IMR-90 (cell line): ENCODE results near the gene TADA2A. TPM values are rescaled to one million over a fixed set of nuclear protein-coding genes. Genes with fewer than 3 reads are reported as not detected.

Experiments
- ATAC-seq: fragments of 200-7000 bp; cut with Tn5 transposase; 2 replicates; pipeline ENCODE4 v1.9.1; 2020; ENCODE audit warnings: low read depth, mild to moderate bottlenecking, moderate library complexity
- BruUV-seq: library from RNA; stranded (reverse); fragments of 400-500 nt; replicated peaks from 2 replicates; lab custom pipeline; 2021; lab: Mats Ljungman, UMichigan
- CTCF ChIA-PET: fragments of 300-600 bp; formaldehyde crosslinking; extraction: SDS; loops from one replicate; lab custom pipeline; 2021; ENCODE audit warnings: antibody characterized with exemption; lab: Yijun Ruan, JAX
- POLR2A ChIA-PET: fragments of 300-600 bp; sonication (Branson Sonifier 250); formaldehyde crosslinking; loops from one replicate; lab custom pipeline; 2022; ENCODE audit warnings: antibody characterized with exemption; ENCODE audit not compliant: unreplicated experiment; lab: Charles Lee
- DNase-seq: peaks from one replicate; pipeline ENCODE4 v3.0.0; 2013
- H2AFZ ChIP-seq: replicated peaks from 2 replicates; pipeline ENCODE3; 2013; ENCODE audit warnings: low read length, mild to moderate bottlenecking; ENCODE audit not compliant: poor library complexity
- H2AK5ac ChIP-seq: 2 replicates; pipeline ENCODE4 v1.6.1; 2013; ENCODE audit warnings: low read depth, low read length, inconsistent platforms
- H2AK9ac ChIP-seq: replicated peaks from 2 replicates; pipeline ENCODE3; 2013; ENCODE audit warnings: mild to moderate bottlenecking, low read depth, low read length, moderate library complexity; ENCODE audit not compliant: poor library complexity
- H2BK120ac ChIP-seq: 2 replicates; pipeline ENCODE4 v1.6.1; 2013; ENCODE audit warnings: low read depth, low read length, inconsistent platforms
- H2BK15ac ChIP-seq: 3 replicates; pipeline ENCODE4 v1.6.1; 2013; ENCODE audit warnings: low read depth, low read length, inconsistent platforms
- H2BK20ac ChIP-seq: 2 replicates; pipeline ENCODE4 v1.6.1; 2013; ENCODE audit warnings: low read depth, mild to moderate bottlenecking, inconsistent platforms, low read length, moderate library complexity
- H2BK5ac ChIP-seq: 2 replicates; pipeline ENCODE4 v1.6.1; 2013; ENCODE audit warnings: mild to moderate bottlenecking, low read depth, low read length, inconsistent platforms; ENCODE audit not compliant: poor library complexity, severe bottlenecking
- H3K14ac ChIP-seq: replicated peaks from 2 replicates; pipeline ENCODE4 v1.6.1; 2013; ENCODE audit warnings: low read depth, low read length, inconsistent platforms
- H3K18ac ChIP-seq: 2 replicates; pipeline ENCODE4 v1.6.1; 2013; ENCODE audit warnings: low read depth, low read length, control low read depth
- H3K23ac ChIP-seq: 2 replicates; pipeline ENCODE4 v1.6.1; 2013; ENCODE audit warnings: low read depth, low read length, inconsistent platforms
- H3K27ac ChIP-seq: 2 replicates; pipeline ENCODE4 v1.5.1; 2013; ENCODE audit warnings: mild to moderate bottlenecking, control low read depth, low read length; ENCODE audit not compliant: insufficient read depth
- H3K27me3 ChIP-seq: 2 replicates; pipeline ENCODE4 v1.6.1; 2013; ENCODE audit warnings: low read length; ENCODE audit not compliant: control insufficient read depth, insufficient read depth
- H3K36me3 ChIP-seq: 2 replicates; pipeline ENCODE4 v1.6.1; 2013; ENCODE audit warnings: low read length, mixed read lengths; ENCODE audit not compliant: control insufficient read depth, insufficient read depth
- H3K4ac ChIP-seq: 2 replicates; pipeline ENCODE4 v1.6.1; 2013; ENCODE audit warnings: low read depth, low read length, inconsistent platforms
- H3K4me1 ChIP-seq: 2 replicates; pipeline ENCODE4 v1.6.1; 2013; ENCODE audit warnings: low read length, mixed read lengths; ENCODE audit not compliant: control insufficient read depth, insufficient read depth
- H3K4me2 ChIP-seq: 2 replicates; pipeline ENCODE4 v1.6.1; 2013; ENCODE audit warnings: low read depth, mild to moderate bottlenecking, control low read depth, low read length, moderate library complexity
- H3K4me3 ChIP-seq: 2 replicates; pipeline ENCODE4 v1.5.1; 2013; ENCODE audit warnings: low read depth, mild to moderate bottlenecking, control low read depth, low read length, moderate library complexity; ENCODE audit not compliant: insufficient read depth
- H3K56ac ChIP-seq: 2 replicates; pipeline ENCODE4 v1.6.1; 2013; ENCODE audit warnings: low read length, inconsistent platforms; ENCODE audit not compliant: insufficient read depth; ENCODE audit errors: extremely low read depth
- H3K79me1 ChIP-seq, 2 experiments: 2 replicates each; pipeline ENCODE4 v1.6.1; 2013; ENCODE audit warnings: low read length in 2 of 2, inconsistent platforms in 1 of 2, low read depth in 1 of 2
- H3K9ac ChIP-seq: 2 replicates; pipeline ENCODE4 v1.6.1; 2013; ENCODE audit warnings: low read depth, low read length, control low read depth
- H3K9me1 ChIP-seq: 2 replicates; pipeline ENCODE4 v1.6.1; 2013; ENCODE audit warnings: low read length, inconsistent platforms; ENCODE audit not compliant: insufficient read depth
- H3K9me3 ChIP-seq: 2 replicates; pipeline ENCODE4 v1.6.1; 2013; ENCODE audit warnings: low read length; ENCODE audit not compliant: control insufficient read depth, insufficient read depth
- H4K20me1 ChIP-seq: 2 replicates; pipeline ENCODE4 v1.6.1; 2013; ENCODE audit warnings: low read length, inconsistent platforms; ENCODE audit not compliant: insufficient read depth
- H4K5ac ChIP-seq: 2 replicates; pipeline ENCODE4 v1.6.1; 2013; ENCODE audit warnings: mild to moderate bottlenecking, low read depth, low read length, control low read depth
- H4K8ac ChIP-seq, 2 experiments: 2 replicates each; pipeline ENCODE4 v1.6.1; 2013; ENCODE audit warnings: low read depth in 2 of 2, low read length in 2 of 2, control low read depth in 1 of 2, inconsistent platforms in 1 of 2
- H4K91ac ChIP-seq: 2 replicates; pipeline ENCODE4 v1.6.1; 2013; ENCODE audit warnings: low read depth, low read length, inconsistent platforms; ENCODE audit not compliant: insufficient read depth
- MAFK ChIP-seq: IDR thresholded peaks from 2 replicates; pipeline ENCODE4 v1.6.1; 2012; ENCODE audit warnings: low read depth, low read length, improper control_type of control experiment
- WGBS, 2 experiments: methylation state at CpG; one replicate each; pipeline versions ENCODE4 v1.1.5 to v1.1.7; 2013; ENCODE audit warnings: missing lambda C conversion rate in 2 of 2; ENCODE audit not compliant: insufficient read length in 1 of 2; ENCODE audit errors: extremely low coverage in 2 of 2; 5-methylcytosine and 5-hydroxymethylcytosine counted together
- dilution Hi-C: fragments of 300-500 bp; cut with HindIII; formaldehyde crosslinking; loops from one replicate; pipeline ENCODE4 v1.14.3; 2018; ENCODE audit warnings: low sequenced_read_pairs; ENCODE audit not compliant: unreplicated experiment
- in situ Hi-C: fragments of 300-500 bp; cut with MboI; formaldehyde crosslinking; loops from 3 replicates; pipeline ENCODE4 v1.14.3; 2019; ENCODE audit warnings: low sequenced_read_pairs, inconsistent platforms, mixed read lengths
- intact Hi-C: fragments of 100-400 bp; cut with micrococcal nuclease; formaldehyde crosslinking; loops from 2 replicates; pipeline ENCODE4 v1.10.0; 2022
- polyA plus RNA-seq, 3 experiments: library from polyadenylated mRNA; depleted of rRNA; stranded (reverse); fragments of >200 nt; gene quantifications; 2 replicates each; pipeline ENCODE4 v1.2.3, GENCODE V29; 2012; ENCODE audit warnings: low replicate concordance in 1 of 3
- total RNA-seq: library from RNA; depleted of rRNA; stranded (reverse); fragments of >200 nt; gene quantifications from 2 replicates; pipeline ENCODE4 v1.2.3, GENCODE V29; 2012

The TADA2A gene
- total and polyA plus RNA-seq, 2 of the 4 experiments (the other 2 are of a cell fraction): 13.1 to 19.7 TPM

GRCh38 chr17:37386462-37386861, 20.2 kb upstream of the TADA2A start:
- Histone ChIP-seq H3K36me3 (no peaks in the 10 kb centered on the region), H3K14ac (no peak overlapping the region), H2AK9ac (no peak overlapping the region), H3K56ac (no peak overlapping the region), H2BK15ac (no peak overlapping the region), H2AK5ac (no peak overlapping the region), H3K9me1 (no peaks in the 10 kb centered on the region), H2BK120ac (no peak overlapping the region), H2AFZ (no peak overlapping the region), H3K27ac (no peak overlapping the region), H3K9me3 (no peaks in the 10 kb centered on the region), H3K9ac (no peak overlapping the region), H2BK5ac (no peak overlapping the region), H4K5ac (no peak overlapping the region), H3K27me3 (no peaks in the 10 kb centered on the region), H4K8ac (no peak overlapping the region), H3K23ac (no peak overlapping the region), H3K79me1 (peaks cover 0 to 20% of the 10 kb centered on the region in 2 experiments; a peak in 3 of 4 replicates), H3K4me3 (no peak overlapping the region), H4K91ac (no peak overlapping the region), H3K4me1 (peaks cover 7% of the 10 kb centered on the region), H3K4me2 (no peak overlapping the region), H3K18ac (no peak overlapping the region), H3K4ac (no peak overlapping the region), H4K20me1 (no peaks in the 10 kb centered on the region), H2BK20ac (no peak overlapping the region)
- TF ChIP-seq MAFK: no peak
- DNase-seq (no peak), ATAC-seq (no peak)
- intact Hi-C loops (no loop called here), dilution Hi-C loops (no loop called here), in situ Hi-C loops (no loop called here)
- BruUV-seq: no TSS peak
- no CpG with 5 or more reads among the region's 5 CpGs for WGBS, 2 experiments
- CTCF ChIA-PET: interaction anchor here (3.4 kb wide), 1 partner anchor 13 kb away, joined by 21 read pairs; no protein-coding TSS in a partner anchor
- POLR2A ChIA-PET: no interaction called here
